ENCODE measurements around the gene OR10H5.

OR10H5 gene

DNA sequence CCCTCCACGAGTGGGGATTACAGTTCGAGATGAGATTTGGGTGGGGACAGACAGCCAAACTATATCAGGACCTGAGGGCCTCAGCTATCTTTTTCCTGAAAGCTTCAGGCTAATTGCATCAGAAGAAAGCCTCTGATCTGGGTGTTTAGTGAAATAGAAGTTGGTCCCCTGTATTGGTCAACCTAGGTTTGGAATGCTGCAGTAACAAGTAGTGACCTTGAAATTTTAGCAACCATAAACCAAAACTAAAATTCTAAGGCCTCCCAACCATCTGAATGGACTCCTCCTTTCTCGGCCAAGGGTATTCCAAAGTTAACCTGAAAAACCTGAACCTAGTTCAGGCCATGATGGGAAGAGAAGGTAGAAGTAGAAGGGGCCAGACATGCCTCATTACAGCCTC, 62.9 kb downstream of the OR10H5 start:
- no peaks in the 10 kb centered on the region for H3K4me1 Mint-ChIP-seq
- no peak for TF ChIP-seq CTCF (IDR thresholded peaks at IDR 0.05; ENCODE audit: unreplicated experiment in 3 of 3)
- no peaks in the 10 kb centered on the region for H3K27me3 Mint-ChIP-seq (ENCODE audit: low read depth)
- H3K4me3 Mint-ChIP-seq = no peak overlapping the region
- H3K9me3 Mint-ChIP-seq = peaks cover 42% of the 10 kb centered on the region
- H3K27ac Mint-ChIP-seq = no peak overlapping the region
- H3K36me3 Mint-ChIP-seq (ENCODE audit: low read depth) = peaks cover 6% of the 10 kb centered on the region
